Nucleus accumbens (tissue), 56 donors: ENCODE measurements around the gene CYLD.

ENCODE experiments used
- DNase-seq, 56 donors: peaks; one replicate each; lab custom pipeline; 2025; lab: John Stamatoyannopoulos, UW

Gene CYLD

GRCh38 chr16:50736448-50736847, 5.4 kb upstream of the CYLD start:
- DNase-seq, result no peak

DNA sequence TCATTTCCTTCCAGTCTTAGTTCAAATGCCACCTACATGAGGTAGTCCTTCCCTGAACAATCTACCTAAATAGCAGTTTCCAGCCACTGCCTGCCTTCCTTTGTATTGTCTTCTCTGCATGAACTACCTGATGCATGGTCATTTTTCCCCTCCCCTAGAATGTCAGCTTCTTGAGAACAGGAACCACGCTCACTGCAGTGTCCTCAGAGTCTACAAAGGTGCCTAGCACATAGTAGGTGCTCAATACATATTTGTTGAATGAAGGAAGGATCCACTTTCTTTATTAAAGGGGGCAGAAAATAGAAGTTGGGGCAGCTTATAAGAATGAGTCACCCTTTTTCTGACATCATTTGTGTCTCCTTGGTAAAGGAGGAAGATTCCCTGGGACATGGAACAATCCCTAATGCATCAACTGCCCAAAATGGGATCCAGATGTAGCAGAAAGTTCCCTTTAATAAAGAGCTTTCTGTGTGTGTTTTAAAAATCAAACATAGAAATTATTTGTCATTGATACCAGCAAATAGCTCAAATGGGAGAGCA, 4.4 kb upstream of the CYLD start:
- DNase-seq, result no peak

- no peak for DNase-seq
These were observed 2.9 kb upstream of the CYLD start for GRCh38 chr16:50739031-50739430.

GRCh38 chr16:50740736-50741135, 1.1 kb upstream of the CYLD start:
- no peak for DNase-seq

GRCh38 chr16:50741225-50741780, 583 bp upstream of the CYLD start:
- peak in 5 of 56 donors; percentile 8 to 50 (median 39) for DNase-seq

- peak in 20 of 56 donors; percentile 14 to 69 (median 39) for DNase-seq
These were observed 802 bp downstream of the CYLD start for GRCh38 chr16:50742576-50743200.

DNA sequence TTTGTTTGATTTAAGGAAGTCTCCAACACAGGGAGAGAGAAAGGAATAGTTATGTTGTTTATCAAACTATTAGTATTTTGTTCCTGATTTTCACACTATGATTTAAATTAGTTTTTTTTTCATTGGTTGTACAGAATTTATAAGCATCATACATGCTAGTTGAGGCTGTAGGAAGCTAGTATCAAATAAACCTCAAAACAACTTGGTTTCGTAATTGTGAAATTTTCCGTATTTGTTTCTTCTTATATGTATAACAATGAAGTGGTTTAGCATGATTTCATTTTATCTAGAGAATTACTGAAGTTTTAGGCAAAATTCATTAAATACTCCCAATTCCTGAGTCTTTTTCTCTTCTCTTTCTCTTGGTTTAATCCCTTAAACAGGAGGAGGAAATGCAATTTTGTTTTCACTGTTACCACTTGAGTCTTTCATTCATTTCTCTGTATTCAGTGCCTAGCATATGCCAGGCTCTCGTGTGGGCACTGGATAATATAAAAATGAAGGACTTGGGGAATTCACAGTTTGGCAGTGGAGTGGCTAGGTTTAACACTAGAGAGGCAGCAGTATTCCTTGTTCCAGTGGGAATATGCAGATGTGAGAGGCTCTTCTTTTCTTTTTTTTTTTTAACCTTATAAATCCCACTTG, 1.8 kb downstream of the CYLD start:
- no peak for DNase-seq

GRCh38 chr16:50744881-50745280, 3.0 kb downstream of the CYLD start:
- DNase-seq, result no peak

- DNase-seq, result no peak
These were observed 4.1 kb downstream of the CYLD start for GRCh38 chr16:50745940-50746339.

GRCh38 chr16:50747207-50747956, 5.5 kb downstream of the CYLD start:
- DNase-seq, result no peak

DNA sequence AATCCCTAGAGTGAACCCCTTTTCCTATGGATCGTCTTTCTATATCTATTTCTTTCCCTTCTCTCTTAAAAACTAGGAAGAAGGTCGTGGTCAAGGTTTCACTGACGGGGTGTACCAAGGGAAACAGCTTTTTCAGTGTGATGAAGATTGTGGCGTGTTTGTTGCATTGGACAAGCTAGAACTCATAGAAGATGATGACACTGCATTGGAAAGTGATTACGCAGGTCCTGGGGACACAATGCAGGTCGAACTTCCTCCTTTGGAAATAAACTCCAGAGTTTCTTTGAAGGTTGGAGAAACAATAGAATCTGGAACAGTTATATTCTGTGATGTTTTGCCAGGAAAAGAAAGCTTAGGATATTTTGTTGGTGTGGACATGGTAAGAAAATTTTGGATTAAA, 9.6 kb downstream of the CYLD start:
- no peak for DNase-seq

- no peak for DNase-seq
These were observed 10.8 kb downstream of the CYLD start for GRCh38 chr16:50752471-50753235.

DNA sequence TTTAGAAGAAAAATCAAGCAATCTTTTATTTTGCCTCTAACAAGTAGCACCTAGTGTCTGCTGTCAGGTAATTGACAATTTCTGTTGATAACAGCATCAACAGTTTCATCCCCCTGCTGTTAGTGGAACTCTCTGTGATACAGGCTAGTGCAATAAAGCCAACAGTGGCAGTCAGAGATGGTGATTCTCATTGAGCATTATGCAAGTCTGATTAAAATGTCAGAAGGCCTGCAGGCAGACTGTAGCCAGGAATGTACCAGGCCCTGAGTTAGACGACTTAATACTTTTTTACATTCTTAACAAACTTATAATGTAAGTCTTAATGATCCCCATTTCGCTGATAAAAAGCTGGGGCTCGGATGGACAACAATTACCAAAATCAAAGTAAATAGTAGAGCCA, 14.6 kb downstream of the CYLD start:
- no peak for DNase-seq

DNA sequence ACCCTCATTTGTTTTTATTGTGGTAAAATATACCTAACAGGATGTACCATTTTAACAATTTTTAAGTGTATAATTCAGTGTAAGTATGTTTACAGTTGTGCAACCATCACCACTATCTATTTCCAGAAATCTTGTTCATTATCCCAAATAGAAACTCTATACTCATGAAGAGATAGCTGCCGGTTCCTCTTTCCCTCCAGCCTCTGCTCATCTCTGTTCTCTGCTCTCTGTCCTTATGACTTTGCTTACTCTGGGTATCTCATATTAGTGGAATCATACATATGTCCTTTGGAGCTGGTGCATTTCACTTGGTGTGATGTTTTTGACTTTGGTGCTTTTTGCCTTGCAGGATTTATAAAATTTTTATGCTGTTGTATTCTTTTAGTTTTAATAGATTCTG, 19.4 kb downstream of the CYLD start:
- no peak for DNase-seq

GRCh38 chr16:50762241-50762640, 20.4 kb downstream of the CYLD start:
- no peak for DNase-seq

GRCh38 chr16:50763211-50763610, 21.3 kb downstream of the CYLD start:
- no peak for DNase-seq

DNA sequence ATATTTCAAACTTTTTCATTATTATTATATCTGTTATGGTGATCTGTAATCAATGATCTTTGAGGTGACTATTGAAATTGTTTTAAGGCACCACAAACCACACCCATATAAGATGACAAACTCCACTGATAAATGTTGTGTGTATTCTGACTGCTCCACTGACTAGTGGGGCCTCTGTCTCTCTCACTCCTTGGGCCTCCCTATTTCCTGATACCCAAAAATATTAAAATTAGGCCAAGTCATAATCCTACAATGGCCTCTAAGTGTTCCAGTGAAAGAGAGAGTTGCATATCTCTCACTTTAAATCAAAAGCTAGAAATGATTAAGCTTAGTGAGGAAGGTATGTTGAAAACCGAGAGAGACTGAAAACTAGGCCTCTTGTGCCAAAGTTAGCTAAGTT, 23.4 kb downstream of the CYLD start:
- DNase-seq, result no peak

DNA sequence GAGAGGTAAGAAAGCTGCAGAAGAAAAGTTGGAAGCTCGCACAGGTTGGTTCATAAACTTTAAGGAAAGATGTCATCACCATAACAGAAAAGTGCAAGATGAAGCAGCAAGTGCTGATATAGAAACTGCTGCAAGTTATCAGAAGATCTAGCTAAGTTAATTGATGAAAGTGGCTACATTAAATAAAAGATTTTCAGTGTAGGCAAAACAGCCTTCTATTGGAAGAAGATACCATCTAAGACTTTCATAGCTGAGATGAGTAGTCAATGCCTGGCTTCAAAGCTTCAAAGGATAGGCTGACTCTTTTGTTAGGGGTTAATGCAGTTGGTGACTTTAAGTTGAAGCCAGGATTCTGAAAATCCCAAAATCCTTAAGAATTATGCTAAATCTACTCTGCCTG, 24.0 kb downstream of the CYLD start:
- no peak for DNase-seq

DNA sequence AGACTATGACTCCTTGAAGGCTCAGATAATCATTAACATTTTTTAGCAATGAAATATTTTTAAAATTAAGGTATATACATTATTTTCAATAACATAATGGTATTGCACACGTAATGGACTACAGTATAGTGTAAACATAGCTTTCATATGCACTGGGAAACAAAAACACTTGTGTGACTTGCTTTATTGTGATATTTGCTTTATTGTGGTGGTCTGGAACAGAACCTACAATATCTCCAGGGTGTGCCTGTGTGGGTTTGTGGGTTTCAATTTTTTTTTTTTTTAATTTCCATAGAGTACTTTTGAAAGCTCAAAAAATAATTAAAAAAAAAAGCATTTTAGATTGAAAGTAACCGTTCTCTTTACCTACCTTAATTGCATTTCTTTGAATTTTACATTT, 25.3 kb downstream of the CYLD start:
- no peak for DNase-seq

DNA sequence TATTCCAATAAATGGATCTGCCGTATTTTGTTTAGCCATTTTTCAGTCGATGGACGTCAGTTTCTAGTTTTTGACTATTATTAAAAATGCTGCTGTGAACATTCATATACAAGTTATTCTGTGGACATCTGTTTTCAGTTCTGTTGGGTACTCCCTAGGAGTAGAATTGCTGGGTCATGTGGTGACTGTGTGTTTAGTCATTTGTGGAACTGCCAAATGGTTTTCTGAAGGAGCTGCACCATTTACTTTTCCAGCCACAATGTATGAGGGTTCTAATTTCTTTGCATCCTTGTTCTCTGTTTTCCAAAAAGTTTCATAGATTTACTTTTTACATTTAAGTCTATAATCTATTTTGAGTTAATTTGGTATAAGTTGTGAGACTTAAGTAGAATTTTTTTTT, 29.5 kb downstream of the CYLD start:
- no peak for DNase-seq

- no peak for DNase-seq
These were observed 32.5 kb downstream of the CYLD start for GRCh38 chr16:50774405-50774804.
